Endothelial cell of hepatic sinusoid (primary cell): ENCODE data around the gene POLR3K.

ENCODE experiments used
- in situ Hi-C: cut with HindIII; loops from 2 replicates; pipeline ENCODE4 v1.10.0; 2017; ENCODE audit warnings: low sequenced_read_pairs

The POLR3K gene

DNA sequence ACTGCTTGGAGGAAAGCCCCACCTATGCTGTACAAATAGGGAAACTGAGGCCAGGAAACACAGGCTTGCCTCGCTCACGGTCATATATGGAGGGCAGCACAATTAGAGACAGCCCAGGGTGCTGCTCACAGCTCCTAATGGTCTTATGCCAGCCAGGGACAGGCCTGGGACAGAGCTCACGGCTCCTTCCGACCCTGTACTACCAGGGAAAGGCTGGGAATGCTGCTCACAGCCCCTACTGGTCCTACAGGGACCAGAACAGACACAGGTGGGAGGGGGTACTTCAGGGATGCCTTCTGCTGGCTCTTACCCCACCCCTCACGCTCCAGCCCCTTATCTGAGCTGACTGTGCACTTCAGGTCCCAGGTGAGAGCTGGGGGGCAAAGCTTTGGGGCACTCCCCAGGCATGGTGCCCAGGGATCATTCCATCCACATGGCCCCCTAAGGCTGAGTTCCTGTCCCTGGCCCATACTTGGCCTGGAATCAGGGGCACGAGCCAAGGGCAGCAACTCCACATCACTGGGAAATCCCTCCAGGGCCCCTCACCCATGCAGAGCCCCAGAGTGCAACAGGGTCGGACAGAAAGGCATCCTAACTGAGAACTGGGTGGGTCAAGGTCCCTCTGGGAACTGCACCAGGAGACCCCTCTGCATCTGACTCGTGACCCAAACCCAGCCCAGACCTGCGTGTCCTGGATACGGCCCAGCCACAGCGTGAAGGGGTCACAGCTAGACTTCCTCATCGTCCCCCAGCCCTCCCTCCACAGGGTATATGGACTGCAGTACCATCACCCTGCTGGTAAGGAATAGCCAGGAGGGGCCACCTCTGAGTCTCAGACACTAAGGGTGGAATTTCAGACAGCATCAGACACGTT lies 13.1 kb upstream of the POLR3K start:
- in situ Hi-C loops: no loop called here

DNA sequence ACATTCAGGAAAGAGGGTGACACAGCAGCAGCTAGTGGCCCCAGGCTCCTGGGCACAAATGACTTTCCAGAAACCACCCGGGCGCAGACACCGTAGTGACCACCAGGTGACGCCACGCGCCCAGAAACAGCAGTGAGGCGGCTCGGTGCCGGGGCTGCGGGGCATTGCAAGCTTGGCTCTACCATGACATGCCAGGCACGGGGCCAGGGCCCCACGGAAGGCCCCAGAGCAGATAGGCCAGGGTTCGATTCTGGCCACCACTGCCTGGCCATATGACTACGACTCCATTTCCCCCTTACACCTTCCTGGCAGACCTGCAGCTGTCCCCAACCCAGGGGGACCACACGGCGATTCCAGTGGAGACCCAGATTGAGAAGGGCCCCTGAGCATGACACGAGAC lies 12.3 kb upstream of the POLR3K start:
- in situ Hi-C loops: no loop called here

DNA sequence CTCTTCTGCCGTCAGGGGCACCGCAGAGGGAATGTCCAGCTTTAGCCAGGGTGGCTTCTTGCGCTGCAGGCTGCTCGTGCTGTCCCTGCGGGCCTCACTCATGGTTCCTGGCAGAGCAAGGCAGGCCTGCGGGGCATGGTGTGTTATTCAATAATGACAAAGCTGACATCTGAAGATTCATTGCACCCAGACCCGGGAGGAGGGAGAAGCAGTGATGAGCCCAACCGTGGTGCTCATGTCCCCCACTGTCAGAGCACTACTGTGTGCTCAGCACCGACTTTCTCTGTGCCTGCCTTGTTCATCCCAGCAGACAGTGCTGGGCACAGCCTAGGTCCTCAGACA lies 11.5 kb upstream of the POLR3K start:
- in situ Hi-C loops: no loop called here

DNA sequence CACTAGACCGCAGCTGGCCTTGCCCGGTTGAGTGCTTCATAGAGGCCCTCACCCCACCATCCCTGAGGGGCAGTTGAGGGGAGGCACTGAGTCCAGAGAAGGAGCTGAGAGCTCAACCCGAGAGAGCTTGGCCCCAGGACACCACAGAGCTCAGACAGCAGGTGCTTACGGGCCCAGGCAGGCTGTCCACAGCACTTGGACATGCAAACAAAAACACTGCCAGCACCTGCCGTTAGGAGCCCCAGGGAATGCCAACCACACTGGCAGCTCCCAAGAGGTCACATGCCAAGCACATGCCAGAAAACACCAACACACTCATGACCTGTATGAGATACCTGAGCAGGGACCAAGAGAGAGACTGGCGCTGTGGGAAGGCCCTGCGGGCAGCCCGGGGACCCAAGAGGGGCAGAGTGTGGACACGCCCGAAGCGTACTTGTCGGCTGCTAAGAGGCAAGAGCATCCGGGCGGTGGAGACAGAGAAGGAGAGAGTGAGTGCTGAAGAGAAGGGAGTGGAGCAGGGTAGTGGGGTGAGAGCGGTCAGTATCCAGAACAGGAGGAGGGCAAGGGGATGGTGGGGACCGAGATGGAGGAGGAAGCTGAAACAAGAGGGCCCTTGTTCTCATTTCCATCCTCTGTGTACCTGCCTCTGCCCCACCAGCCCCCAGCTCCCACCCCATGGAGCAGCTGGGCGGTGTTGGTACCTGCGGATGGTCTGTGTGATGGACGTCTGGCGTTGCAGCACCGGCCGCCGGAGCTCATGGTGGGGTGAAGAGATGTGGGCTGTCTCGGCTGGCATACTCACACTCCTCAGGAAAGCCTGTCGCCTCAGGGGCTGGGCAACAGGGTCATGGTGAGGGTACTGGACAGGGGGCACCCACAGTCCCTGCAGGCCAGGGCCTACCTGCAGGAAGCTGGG lies 10.8 kb upstream of the POLR3K start:
- in situ Hi-C loops: no loop called here

DNA sequence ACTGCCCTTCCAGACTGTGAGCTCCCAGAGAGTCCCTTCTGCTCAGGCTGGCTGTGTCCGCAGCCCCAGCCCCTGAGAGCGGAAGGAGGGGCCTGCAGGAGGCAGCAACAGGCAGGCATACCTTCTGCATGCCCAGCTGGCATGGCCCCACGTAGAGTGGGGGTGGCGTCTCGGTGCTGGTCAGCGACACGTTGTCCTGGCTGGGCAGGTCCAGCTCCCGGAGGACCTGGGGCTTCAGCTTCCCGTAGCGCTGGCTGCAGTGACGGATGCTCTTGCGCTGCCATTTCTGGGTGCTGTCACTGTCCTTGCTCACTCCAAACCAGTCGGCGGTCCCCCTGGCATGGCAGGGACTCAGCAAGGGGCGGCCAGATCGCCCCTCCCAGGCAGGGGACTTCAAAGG lies 10.1 kb upstream of the POLR3K start:
- in situ Hi-C loops: no loop called here

DNA sequence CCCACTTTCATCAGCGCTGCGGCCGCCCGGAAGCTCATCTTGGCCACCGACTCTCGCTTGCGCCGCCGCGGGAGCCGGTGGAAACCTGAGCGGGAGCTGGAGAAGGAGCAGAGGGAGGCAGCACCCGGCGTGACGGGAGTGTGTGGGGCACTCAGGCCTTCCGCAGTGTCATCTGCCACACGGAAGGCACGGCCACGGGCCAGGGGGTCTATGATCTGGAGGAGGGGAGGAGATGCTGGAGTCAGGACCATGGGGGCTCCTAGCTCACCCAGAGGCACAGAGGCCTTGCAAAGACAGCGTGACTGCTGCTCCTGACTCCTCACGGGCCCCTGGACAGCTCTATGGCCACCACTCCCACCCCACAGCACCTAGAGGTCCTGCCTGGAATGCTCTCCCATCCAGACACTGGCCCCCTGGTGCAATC lies 9.6 kb upstream of the POLR3K start:
- in situ Hi-C loops: no loop called here

DNA sequence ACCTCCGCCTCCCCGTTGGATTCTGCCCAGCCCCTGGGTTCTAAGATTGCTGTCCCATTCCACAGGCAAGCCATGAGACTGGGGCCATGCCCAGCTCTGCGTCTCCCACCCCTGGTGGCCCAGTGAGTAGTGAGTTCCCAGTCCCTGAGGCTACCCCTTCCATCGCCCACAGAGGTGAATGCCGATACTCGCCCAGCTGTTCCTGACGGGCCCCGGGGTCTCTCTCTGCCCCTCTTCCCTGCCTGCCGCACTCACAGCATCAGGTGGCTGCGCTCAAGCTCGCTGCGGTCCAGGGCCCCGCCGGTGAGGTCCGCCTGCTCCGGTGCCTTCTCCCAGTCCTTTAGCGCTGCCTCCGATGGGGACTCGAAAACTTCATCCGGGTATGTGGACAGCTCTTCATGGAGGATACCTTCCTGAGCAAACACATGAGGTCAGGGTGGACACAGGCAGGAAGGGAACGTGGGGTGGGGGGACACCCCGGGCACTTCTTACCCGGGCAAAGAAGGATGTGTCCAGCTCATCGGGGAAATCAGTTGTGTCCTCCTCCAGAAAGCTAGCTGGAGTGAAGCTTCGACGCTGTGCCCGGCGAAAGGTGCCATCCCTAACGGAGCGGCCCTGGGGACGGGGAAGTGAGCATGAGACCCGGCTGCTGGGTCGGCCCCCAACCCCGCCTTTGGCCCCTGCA lies 9.0 kb upstream of the POLR3K start:
- in situ Hi-C loops: no loop called here

DNA sequence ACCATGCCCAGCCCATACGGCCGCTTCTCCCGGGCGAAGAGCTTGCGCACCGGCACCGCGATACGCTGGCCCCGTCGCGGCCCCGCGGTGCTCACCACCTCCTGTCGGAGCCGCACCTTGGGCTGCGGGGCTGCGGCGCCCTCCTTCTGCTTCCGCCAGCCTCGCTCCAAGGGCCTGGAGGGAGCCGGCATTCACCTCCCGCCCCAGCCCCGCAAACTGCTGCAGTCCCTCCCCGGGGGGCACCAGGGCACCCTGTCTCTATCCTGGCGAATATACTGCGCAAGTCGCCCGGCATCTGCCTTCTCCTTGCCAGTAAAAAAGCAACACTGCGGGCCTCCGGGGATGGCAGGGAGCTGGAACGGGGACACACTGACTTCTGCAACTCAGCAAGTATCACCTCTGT lies 8.5 kb upstream of the POLR3K start:
- in situ Hi-C loops: no loop called here

DNA sequence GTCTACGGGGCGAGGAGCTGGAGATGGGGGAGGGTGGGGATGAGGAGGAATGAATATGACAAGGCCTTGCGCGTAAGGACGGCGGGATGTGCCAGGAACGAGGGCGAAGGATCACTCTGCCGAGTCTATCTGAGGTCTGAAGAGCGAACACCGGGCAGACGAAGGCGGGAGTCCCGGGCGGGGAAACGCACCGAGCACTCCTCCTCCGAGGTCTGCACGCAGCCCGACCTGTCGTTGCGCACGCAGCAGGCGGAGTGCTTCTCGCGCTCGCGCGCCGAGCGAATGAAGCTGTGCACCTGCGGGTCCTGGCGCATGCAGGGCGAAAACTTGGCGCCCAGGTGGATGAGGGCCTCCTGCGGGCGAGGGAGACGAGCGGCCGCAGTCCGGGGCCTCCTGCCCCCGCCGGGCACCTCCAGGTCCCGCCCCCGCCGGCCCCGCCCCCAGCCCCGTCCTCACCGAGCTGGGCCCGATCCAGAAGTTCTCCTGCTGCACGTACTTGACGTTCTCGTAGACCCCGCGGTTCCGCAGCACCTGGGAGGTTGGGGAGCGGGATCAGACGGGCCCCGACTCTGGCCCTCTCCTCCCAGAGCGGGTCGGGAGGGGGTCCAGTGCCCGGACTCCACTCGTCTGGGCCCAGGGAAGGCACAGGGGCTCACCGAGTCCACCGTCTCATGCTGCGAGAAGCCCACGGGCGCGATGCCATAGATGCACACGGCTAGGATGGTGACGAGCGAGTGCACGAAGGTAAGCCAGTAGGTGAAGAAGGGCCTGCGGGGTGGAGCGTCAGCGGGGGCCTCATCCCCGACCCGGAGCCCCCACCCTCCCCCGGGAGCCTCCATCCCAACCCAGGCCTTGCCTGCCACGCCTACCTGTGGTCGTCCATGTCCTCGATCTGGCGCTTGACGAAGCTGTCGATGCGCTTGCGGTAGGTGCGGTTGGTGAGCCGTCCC lies 7.8 kb upstream of the POLR3K start:
- in situ Hi-C loops: no loop called here

DNA sequence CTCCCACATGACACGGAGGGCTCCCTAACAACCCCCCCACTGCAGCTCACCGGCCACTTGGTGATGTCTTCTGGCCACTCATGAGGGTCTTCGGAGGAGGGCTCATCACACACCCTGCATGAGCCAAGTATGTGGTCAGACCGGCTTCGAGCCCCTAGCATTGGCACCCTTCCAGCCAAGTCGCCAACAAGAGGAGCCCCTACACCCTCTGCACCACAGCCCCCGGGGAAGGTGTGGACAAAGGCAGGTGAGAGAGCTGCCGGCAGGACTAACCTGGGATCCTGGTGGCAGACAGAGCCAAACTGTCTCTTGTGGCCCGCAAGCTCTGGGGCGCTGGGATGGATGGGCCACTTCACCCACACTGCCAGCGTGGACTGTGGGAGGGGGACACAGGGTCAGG lies 6.8 kb upstream of the POLR3K start:
- in situ Hi-C loops: no loop called here

DNA sequence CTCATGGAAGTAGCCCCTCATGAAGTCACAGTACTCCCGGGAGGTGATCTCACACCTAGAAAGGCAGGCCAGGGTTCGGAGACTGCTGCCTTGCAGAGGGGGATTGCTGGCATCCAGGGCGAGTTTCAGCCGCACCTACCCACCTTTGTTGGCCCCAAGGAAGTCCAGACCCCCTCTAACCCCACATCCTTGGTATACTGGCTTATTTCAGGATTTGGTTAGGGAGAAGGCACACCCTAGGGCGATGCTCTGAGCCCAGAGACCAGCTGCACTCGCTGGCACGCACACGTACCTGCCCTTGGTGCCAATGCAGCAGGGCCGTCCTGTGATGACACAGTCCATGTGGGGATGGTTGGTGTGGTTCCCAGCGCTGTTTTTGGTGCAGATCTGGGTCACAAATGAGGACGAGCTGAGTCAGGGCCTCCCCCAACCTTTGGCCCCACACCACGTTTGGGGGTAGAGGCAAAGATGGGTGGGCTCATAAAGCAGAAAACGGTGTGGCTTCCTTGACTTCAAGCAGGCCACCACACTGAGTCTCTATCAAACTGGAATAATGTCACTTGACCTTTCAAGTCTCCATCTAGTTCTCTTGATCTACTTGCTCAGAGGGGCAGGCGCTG lies 6.1 kb upstream of the POLR3K start:
- in situ Hi-C loops: no loop called here

DNA sequence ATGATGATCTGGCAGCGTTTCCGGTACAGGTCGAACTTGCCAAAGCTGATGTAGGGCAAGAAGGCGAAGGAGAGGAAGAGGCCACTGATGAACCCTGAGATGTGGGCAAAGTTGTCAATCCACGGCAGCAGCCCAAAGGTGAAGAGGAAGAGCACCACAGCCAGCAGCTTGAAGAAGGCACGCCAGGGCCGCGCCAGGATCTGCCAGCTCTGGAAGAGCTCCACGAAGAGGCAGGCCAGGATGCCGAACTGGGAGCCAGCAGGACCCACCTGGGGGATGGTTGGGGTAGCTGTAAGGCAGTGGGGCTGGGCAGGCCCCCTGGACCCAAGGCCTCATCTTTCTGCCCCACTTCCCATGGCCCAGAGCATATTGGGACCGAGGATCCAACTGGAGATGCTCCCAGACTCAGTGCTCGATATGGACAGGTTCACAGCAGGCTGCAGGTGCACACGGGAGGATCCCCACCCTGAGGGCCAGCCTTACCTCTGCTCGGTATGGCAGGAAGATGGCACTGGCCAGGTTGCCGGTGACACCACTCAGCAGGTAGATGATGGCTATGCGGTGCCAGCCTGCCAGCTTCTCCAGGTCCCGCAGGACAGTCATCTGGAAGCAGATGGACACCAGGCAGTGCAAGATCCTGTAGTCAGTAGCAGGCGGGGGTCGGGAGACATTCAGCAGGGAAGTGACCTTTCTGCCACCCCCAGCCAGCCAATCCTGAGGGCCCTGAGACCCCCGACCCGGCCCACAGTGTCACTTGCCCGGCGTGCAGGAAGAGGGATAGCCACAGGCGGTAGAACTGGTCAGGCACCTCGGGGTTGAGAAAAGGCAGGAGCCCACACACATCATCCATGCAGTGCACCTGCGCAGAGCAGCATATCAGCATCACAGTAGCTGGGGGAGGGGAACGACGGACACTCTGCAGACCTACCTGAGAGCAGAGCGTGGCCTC lies 5.4 kb upstream of the POLR3K start:
- in situ Hi-C loops: no loop called here

DNA sequence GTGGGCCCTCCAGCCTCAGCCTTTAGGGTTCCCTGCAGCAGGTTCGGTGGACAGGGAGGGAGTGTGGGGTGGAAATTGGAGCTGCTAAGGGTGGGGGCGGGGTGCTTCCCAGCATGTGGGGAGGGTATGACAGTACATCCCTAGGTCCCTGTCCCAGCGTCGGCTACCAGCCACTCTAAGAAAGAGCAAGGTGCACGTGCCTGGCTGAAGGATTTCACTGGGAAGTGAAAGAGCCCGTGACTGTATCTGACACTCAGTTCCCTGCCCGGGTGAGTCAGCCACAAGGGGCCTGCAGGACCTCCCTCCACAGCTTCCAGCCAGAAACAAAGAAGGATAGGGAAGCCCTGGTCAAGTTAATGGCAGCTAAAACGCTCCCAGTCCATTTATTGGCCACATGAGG lies 4.3 kb upstream of the POLR3K start:
- in situ Hi-C loops: no loop called here

DNA sequence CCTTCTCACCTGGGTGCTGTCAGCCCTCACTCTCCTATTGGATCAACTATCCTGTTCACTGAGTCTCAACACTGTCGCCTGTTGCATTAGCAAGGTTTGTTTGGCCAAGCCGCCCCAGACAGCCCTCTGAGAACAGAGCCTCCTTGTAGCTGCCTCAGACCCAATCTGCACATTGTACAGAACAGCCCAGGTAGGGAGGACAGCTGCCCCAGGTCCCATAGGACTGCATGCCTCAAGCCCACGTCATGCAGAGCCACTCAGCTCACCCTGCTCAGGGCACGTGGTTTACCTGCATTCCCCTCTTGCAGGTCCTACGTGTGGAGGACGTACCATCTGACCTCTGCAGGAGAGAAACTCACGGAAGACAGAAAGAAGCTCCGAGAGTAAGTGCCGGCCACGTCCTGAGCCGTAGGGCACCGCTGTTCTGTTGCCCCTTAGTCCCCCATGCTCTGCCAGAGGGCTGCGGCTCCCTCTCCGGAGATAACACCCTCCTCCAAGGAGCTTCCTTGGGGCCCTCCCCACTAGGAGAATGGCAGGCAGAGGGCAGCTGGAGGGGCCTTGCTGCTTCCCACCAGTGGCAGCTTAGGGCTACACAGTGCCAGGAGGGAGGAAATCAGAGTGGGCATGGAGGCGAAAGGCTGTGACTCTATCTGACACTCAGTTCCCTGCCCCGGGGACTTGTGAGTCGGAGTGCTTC lies 3.0 kb upstream of the POLR3K start:
- in situ Hi-C loops: no loop called here

DNA sequence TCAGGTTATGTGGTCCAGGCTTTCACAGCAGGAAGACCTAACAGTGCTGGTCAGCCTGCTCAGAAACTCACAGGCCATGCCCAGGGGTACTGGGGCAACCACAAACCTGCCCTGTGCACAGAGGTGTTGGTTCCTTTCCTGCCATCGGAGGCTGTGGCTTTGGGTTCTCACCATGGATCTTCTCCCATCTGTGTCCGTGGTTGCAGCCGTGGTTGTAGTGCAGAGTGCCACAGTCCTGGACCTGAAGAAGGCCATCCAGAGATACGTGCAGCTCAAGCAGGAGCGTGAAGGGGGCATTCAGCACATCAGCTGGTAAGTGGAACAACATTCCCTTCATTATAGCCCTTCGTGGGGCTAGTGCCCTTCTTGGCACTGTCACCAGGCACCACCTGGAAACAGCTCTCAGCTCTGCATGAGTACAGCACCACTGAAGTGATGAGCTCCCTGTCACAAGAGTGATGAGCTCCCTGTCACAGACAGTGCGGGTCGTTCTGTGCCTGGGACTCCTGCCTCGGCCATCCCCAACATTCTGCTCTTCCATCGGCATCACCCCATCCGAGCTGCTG lies 2.2 kb upstream of the POLR3K start:
- in situ Hi-C loops: no loop called here

DNA sequence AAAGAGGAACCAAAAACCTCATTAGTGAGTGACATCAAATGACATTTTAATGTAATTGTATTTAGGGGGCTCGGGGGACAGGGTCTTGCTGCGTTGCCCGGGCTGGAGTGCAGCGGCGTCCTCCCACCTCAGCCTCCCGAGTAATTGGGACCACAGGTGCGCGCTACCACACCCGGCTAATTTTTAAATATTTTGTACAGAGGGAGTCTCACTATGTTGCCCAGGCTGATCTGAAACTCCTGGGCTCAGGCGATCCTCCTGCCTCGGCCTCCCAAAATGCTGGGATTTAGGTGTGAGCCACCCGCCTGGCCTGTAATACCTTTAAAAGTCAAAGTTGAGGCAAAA lies 801 bp upstream of the POLR3K start:
- in situ Hi-C loops: no loop called here

DNA sequence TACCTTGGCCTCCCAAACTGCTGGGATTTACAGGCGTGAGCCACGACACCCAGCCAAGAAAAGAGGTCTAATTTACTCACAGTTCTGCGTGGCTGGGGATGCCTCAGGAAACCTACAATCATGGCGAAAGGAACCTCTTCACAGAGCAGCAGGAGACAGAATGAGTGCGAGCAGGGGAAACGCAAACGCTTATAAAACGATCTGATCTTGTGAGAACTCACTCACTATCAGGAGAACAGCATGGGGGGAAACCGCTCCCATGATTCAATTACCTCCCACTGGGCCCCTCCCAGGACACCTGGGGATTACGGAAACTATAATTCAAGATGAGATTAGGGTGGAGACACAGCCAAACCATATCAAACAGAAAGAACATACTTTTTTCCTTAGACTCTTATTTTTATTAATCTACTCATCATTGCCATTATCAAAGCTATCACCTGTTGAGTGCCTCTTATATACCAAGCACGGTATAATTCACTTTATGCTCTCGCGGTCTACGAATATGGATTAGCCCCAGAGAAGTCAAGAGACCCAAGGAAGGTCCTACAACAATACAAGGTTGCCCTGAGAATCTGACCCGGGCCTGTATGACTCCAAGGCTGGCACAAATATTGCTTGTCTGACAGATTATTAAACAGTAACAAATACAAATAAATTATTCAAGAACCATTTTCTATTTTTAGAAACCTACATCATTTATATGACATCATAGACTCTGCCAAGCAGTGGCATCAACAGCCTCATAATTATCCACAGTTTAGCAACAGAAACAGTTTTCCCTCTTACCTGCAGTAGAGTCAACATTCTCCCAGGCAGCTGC lies 2.4 kb downstream of the POLR3K start:
- in situ Hi-C loops: no loop called here
